Ramos (cell line): Measurements from ENCODE around the gene ANKFY1.

Source experiments
- in situ Hi-C: fragments of 300-500 bp; cut with MboI; formaldehyde crosslinking; loops from one replicate; pipeline ENCODE4 v1.14.3; 2022; ENCODE audit warnings: low sequenced_read_pairs; ENCODE audit not compliant: unreplicated experiment

Gene ANKFY1

DNA sequence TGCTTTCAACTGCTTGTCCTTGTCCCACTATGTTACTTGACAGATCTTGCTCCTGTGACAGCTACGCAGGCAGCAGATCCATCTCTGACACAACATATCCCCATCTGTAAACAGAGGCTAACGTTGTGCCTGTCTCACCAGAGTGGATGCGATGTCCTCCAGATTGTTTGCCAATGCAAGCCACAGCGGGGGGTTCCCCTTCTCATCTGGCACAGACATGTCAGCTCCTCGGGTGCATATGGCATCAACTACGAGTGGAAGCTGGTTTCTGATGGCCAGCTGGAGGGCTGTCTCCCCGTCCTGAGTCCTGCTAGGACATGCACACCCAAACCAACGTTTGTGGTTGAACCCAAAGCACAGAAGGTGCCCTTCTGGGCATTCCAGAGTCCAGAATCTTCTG, 81.7 kb downstream of the ANKFY1 start:
- in situ Hi-C loops, result no loop called here

DNA sequence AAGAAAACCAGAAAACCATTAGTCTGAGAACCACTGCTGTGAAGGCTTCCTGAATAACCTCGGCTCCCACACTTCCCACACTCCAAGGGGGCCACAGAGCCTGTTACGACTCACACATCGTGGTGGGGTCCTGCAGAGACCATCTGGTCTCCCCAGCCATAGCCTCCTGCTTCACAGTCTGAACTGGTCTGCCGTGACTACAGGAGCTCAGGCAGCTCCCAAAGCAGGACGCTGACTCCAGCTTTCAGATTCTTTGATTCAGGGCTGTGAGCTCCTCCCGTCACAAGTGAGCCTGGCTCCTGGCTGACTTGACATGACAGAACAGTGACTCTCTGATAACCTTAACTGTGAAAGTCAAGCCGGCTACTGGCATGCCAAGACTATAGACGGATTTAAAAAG, 83.0 kb downstream of the ANKFY1 start:
- in situ Hi-C loops, result no loop called here

DNA sequence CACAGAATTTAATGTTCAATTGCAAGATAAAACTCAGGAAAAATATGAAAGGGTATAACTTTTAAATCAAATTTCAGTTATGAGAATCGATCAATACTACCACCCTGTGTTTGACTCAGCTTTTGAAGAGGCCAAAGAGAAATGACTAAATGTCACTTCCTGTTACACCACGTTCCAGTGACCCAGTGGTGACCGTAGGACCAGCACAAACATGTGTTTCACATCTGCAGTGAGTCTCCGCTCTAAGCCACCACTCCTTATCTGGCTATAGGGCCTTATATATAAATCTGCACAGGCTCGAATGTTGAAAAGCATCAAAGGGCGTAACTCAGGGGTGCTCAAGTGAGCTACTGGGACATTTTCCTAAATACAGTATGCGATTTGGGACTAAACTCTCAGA, 84.7 kb downstream of the ANKFY1 start:
- in situ Hi-C loops, result no loop called here

DNA sequence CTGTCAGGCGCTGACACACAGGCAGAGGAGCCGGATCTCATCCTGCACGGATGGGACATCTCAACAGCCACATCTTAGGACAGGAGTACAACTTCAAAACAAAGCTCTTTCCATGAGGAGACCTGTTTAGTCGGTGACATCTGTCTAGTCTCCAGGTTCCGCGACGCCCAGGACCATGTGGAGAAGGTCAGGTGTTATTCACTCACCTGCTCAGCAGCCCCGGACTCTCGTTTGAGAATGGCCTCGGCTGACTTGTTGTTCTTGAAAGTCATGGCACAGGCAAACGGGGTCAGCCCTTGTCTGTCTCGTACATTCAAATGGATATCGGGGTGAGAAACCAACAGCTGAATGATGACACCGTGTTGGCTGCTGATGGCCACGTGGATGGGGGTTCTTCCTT, 85.1 kb downstream of the ANKFY1 start:
- in situ Hi-C loops, result no loop called here

DNA sequence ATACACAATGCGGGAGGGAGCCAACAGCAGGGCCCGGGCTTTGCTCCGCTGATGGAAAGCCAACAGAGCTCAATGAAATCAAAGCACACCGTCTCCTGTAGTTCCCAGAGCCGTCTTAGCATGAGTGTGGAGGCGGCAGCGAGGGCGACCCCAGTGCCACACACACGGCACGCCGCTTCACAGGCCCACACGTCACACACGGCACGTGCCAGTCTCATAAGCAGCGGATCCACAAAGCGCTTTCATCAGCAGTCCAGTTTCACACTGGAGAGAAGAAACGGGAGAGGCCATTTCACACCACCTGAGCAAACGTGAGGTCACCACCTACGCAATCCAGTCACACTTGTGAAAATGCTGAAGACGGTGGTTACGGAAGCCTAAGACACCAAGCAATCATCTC, 86.0 kb downstream of the ANKFY1 start:
- in situ Hi-C loops, result no loop called here

DNA sequence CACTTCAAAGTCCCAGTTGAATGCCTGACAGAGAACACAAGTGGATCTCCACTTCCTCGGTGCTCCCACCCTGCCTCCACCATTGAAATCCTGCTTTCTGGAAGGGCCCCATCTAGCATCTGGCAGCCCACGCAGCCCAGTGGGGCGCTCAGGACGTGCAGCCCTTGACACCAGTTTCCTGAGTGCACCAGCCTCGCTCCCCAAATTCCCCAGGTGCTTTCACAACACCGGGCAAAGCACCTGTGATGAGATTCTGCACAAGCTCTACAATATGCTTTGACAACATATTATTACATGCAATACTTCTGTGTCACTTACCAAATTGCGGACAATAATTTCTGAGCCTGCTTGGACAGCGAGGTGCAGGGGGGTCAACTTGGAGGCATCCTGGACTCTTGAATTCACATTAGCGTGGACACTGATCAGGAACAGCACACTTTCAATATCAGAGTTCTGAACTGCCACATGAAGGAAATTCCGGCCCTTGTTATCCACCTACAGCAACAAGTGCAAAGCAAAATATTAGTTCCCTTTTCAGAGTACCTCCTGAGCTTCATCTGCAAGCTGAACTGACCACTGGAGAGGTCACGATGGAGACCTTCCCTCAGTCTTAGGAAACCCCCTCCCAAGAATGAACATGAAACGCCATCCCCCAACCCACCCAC, 86.8 kb downstream of the ANKFY1 start:
- in situ Hi-C loops, result no loop called here

DNA sequence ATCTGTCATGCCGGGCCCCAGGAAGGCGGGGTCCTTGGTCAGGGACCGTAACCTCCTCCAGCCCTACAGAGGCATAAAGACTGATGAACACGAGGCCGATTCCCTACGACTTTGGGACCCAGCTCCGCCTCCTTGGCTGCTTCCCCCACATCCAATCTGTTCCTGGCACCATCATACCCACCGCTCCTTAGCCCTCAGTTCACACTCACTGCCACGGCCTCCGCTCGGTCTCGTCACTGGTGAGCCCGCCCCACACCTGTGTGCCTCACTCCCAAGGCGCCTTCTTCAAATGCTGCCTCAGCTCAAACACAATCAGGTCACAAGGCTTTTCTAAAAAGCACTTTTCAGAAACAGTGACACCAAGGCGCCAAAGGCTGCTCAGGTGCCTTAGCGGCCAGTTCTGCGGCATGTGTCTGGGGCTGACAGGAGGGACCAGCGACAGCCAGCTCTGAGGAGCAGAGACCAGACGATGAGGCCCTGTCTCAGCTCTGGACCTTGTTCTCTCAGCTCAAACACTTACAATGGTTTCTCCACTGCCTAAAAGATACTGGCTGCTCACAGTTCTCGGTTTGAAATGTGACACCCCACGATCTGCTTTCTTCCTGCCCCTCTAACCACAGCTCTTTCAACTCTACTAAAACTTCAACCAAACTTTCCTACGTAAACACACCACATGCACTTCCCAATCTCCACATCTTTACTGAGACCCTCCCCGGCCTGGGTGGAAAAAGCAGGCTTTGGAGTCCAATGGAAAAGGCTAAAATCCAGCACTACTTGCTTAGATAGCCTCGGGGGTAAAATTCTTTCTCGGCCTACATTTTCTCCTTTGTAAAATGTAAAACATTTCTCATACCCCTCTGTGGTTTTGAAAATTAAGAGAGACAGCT, 87.6 kb downstream of the ANKFY1 start:
- in situ Hi-C loops, result no loop called here

DNA sequence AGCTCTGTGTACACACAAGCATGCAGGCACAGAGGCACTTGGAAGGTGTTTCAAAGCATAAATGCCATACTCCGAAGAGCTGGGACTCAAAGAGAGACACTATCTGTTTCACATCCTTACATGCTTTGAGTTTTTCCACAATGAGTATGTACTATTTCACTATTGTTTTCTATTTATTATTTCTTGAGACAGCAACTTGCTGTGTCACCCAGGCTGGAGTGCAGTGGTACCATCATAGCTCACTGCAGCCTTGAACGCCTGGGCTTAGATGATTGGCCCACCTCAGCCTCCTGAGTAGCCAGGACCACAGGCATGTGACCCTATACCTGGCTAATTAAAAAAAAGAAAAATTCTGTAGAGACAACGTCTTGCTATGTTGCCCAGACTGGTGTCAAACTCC, 89.2 kb downstream of the ANKFY1 start:
- in situ Hi-C loops, result no loop called here

DNA sequence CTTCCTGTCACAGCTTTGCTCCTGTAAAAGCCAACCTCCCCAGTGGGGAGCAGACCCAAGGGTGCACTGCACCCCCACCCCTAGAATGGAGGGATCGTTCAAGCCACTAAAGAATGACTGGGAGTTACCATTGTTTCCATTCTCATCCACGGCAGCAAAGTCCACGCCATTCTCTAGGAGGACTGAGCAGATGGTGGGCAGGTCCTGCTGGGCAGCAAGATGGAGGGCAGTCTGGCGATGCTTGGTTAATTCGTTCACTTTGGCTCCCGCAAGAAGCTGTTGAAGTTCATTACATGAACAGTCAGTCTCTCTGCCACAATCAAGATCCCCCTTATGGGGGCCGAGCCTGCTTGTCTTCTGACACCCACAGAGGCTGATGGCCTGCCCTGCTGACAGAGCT, 90.0 kb downstream of the ANKFY1 start:
- in situ Hi-C loops, result no loop called here

DNA sequence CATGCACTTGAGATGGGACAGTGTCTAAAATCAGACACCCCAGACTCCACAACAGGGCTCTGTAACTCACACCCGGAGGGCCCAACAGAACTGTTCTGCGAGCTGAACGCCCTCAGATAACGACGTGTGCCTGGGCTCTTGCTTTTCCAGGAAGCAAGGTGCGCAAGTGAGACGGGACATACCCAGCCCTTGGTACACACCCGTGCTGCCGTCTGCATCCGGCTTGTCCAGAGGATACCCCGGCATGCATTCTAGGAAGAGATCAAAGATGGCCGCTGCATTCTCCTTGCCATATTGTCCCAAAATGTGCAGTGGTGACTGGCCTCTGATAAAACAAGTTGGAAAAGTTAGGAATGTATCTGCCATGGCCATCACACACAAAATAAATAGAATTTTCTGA, 91.4 kb downstream of the ANKFY1 start:
- in situ Hi-C loops, result no loop called here

DNA sequence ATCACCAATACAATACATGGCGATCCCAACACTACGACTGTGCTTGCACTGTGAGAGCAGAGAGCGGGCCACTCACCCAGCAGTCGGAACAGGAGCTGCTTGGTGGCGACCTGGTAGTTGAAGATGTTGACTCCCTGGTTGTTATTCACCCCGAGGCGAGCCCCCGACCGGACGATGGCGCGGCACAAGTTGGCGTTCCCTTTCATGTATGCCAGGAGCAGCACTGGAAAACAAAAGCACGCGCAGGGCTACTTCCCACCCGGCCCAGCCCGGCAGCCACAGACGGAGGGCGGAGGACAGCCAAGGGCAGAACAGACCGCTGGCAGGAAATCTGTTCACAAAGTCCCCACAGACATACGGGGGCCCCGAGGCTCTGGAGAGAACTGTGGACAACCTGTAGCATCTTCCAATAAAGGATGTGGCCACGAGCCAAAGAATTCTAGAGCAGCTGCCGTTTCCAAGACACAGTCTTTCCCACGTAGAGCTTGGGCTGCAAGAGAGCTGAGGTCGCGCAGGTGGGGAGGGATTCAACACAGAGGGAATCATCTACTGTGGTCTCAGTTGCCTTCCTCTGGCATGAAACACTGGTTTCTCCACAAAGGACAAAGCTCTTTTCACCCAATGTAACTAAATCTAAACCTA, 93.0 kb downstream of the ANKFY1 start:
- in situ Hi-C loops, result no loop called here

DNA sequence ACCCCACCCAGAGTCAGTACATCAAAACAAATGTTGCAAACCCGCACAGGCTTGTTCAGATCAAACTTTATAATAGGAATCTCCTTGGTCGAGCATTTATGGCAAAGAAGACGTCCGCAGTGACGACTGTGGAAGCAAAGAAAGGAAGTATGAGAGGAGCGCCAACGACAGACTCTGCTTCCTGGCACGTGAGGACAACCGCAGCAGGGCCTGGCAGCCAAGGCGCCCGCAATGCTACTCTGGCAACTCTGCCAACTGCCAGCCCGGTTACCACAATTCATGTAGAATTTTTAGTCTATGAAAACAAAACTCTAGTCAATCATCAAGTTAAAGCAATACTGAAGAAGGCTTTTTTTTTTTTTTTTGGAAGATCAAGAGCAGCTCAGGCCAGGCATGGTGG, 96.0 kb downstream of the ANKFY1 start:
- in situ Hi-C loops, result no loop called here

DNA sequence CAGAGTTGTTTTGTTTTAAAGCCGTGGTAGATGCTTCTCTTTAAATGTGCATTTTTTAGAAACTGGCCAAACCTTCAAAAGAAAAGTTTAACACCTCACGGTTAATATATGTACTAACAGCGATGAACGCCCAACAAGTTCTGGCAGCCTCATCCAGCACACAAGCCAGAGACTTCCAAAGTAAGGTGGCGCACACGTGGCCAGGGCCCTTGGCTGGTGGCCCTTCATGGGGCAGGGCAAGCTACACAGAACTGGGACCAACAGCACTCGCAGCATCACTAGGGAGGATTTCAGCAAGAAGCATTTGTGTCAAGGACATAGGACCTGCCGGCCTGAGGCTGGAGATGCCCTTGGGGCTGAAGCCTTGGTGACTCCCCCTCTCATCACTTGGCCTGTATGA, 97.4 kb downstream of the ANKFY1 start:
- in situ Hi-C loops, result no loop called here

DNA sequence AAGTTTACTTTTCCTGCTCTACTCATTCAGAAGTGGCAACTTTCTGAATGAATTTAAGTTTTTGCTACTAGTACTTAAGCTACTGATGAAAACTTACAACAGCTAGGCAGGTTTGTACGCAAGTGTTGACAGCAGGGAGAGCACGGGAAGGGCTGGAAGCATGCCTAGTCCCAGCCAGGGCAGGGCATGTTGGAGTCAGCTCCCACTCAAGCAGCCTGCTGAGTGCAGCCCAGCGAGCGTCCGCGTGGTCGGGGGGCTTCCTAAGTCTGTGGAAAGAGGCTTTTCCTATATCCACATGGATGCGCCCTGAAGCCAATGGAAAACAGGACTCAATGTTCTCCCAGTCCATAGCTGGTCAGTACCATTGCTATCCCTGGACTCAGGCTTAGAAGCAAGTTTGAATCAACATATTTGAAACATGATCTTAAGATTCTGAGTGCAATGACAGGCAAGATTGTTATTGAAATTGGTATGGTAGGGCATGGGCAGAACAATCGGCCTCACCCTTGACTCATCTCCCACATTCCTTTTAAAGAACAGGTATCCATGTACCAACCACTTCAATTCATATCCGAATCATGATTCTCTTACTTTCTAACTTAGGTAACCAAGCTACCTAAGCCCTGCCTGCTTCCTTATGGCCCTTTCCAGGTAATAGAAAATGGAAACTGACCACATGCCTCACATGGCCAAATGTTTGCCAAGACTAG, 98.3 kb downstream of the ANKFY1 start:
- in situ Hi-C loops, result no loop called here

DNA sequence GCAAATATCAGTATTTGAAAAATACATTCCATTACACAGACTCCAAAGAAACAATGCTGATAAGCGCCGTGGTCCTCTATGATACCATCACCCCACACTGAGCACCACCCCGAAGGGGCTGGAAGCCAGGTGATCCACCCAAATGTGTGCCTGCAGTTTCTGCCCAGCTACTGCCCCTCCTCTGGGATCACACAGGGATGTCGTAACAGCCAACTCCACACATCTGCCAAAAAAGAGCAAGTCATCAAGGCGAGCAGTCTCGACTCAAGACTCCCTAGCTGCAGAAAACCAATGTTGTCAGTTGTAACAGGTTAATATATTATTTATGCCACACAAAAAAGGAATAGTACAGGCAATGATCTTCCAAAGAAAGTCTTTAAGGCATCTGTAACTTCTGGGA, 99.8 kb downstream of the ANKFY1 start:
- in situ Hi-C loops, result no loop called here

DNA sequence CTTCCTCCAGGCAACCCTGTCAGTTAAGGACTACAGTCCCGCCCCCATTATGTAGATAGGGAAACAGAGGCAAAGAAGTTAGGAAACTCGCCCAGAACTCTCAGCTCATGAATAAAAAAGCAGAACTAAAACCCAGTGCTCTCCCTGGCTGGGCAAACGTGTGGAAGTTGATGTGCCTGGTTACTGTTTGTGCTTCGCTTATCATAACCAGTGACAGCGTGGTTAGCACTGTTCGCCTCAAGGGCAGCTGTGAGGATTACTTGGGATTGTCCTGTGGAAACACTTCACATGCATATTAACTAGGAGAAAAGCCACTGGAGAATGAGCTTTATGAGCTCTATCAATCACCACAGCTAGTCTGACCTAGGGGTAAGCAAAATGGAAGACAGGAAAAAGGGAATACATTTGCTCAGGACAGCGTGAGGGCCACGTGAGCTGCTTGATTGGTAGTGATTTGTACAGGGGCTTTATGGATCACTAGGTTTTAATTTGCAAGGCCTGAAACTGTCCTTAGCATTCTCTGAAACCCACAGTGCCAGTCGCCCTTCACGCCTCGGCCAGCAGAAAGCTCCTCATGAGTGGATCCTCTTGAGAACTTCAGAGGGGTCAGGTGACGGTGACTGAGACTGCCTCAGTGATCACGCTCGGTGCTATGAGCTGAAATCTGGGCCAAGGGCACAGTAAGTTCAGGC, 100.9 kb downstream of the ANKFY1 start:
- in situ Hi-C loops, result no loop called here

DNA sequence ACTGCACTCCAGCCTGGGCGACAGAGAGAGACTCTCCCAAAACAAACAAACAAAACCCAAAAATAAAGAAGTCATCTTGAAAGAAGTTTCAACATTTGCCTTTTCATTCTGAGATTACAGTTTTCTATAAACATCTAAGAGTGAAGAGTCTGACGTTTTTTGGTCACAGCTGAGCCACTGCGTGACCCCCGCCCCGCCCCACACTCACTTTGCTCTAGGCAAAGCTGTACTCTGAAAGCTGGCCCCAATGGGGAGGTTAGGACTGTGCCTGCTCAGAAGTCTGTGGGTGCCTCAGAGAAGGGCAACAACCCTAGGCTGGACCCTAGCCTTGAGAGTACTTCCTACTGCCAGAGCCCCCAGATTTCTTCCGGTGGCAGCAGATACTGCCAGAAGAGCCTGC, 101.5 kb downstream of the ANKFY1 start:
- in situ Hi-C loops, result no loop called here

DNA sequence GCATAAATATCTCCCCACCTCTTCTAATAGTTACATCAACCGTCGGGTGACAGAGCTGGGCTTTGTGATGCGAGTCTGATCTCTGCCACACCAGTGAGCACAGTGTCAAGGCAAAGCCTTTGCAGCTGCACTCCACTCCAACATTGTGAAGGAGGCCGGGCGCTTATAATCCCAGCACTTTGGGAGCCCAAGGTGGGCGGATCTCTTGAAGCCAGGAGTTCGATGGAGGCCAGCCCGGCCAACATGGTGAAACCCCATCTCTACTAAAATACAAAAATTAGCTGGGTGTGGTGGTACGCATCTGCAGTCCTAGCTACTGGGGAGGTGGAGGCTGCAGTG, 101.8 kb downstream of the ANKFY1 start:
- in situ Hi-C loops, result no loop called here

DNA sequence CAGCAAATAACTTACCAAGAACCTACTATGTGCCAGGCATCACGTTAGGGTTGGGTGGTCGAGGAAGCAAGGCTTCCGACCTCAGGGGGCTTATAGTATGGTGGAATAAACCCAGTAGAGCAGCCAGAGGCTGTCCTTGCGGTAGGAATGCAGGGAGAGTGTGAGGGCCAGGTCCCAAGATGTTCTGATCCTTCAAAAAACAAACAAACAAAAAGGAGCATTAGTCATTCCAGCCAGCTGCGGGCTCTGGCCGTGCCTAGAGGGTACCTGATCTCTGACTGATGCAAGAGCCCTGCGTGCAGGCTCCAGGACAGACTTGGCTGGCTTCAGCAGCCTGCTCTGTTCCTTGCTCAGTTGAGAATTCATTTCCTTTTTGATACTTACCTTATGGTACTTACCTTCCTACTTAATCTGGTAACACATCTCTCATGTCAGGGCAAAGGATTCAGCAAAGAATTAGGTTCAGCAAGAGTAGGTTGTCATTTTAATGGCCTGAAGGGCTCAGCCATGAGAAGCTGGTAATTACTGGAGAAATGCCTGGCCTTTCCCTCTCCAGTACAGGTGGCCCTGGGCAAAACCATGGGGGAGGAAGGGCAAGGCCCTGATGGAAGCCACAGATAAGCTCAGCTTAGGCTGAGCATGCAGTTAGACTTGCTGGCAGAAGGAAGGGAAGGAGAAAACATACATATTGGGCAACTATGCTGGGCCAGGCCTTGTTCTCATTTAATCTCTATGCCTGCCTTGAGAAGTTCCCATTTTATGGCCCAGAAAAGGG, 102.4 kb downstream of the ANKFY1 start:
- in situ Hi-C loops, result no loop called here
